Lower leg skin (tissue), 4 donors: ENCODE measurements around the gene ABR. TPM values are rescaled to one million over a fixed set of nuclear protein-coding genes. Genes with fewer than 3 reads are reported as not detected.

Experiments
- DNase-seq, 2 donors: peaks; one replicate each; pipeline ENCODE4 v3.0.0-alpha.2; 2019; ENCODE audit warnings: low spot score in 2 of 2
- H3K4me3 ChIP-seq: fragments of 200-600 bp; sonication (generic); 2 replicates; pipeline ENCODE4 v1.5.1; 2017; ENCODE audit warnings: mild to moderate bottlenecking, low read depth; ENCODE audit not compliant: poor library complexity, severe bottlenecking
- POLR2A ChIP-seq, 2 donors: fragments of 450-650 bp; IDR thresholded peaks; one replicate each; pipeline ENCODE4 v1.6.1; 2016 to 2017; ENCODE audit warnings: antibody characterized with exemption in 2 of 2, mild to moderate bottlenecking in 1 of 2, moderate library complexity in 1 of 2
- WGBS, 2 donors: methylation state at CpG; one replicate each; pipeline ENCODE4 v1.1.5; 2018; 5-methylcytosine and 5-hydroxymethylcytosine counted together
- intact Hi-C: fragments of 100-400 bp; cut with DNase I; formaldehyde crosslinking; loops from one replicate; pipeline ENCODE4 v1.15.0; 2023; ENCODE audit warnings: low total_unique reads
- total RNA-seq, 4 donors: library from RNA; depleted of rRNA; stranded (reverse); fragments of >200 nt; gene quantifications; one replicate each; pipeline ENCODE4 v1.1.0, GENCODE V29; 2016
- TF ChIP-seq, protein P1 (sequence below), 3 donors: fragments of 450-650 bp; IDR thresholded peaks; one replicate each; pipeline ENCODE4 v1.5.1; 2016; ENCODE audit warnings: antibody characterized with exemption in 3 of 3, mild to moderate bottlenecking in 3 of 3, moderate library complexity in 2 of 3

Gene ABR
- total RNA-seq, 4 donors from 2014 or later = 60.9 to 98.8 (median 88.3) TPM

GRCh38 chr17:1078831-1079561 is 100.8 kb downstream of the ABR start:
- H3K4me3 ChIP-seq = no peak overlapping the region
- TF ChIP-seq, protein P1, sequence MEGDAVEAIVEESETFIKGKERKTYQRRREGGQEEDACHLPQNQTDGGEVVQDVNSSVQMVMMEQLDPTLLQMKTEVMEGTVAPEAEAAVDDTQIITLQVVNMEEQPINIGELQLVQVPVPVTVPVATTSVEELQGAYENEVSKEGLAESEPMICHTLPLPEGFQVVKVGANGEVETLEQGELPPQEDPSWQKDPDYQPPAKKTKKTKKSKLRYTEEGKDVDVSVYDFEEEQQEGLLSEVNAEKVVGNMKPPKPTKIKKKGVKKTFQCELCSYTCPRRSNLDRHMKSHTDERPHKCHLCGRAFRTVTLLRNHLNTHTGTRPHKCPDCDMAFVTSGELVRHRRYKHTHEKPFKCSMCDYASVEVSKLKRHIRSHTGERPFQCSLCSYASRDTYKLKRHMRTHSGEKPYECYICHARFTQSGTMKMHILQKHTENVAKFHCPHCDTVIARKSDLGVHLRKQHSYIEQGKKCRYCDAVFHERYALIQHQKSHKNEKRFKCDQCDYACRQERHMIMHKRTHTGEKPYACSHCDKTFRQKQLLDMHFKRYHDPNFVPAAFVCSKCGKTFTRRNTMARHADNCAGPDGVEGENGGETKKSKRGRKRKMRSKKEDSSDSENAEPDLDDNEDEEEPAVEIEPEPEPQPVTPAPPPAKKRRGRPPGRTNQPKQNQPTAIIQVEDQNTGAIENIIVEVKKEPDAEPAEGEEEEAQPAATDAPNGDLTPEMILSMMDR (IDR thresholded peaks at IDR 0.05) = no peak
- no peak for TF ChIP-seq POLR2A (IDR thresholded peaks at IDR 0.05)
- WGBS, 2 donors = 76 to 86% methylated on average over 37 to 42 of the region's 43 CpGs
- intact Hi-C loops = no loop called here
- DNase-seq = no peak

DNA sequence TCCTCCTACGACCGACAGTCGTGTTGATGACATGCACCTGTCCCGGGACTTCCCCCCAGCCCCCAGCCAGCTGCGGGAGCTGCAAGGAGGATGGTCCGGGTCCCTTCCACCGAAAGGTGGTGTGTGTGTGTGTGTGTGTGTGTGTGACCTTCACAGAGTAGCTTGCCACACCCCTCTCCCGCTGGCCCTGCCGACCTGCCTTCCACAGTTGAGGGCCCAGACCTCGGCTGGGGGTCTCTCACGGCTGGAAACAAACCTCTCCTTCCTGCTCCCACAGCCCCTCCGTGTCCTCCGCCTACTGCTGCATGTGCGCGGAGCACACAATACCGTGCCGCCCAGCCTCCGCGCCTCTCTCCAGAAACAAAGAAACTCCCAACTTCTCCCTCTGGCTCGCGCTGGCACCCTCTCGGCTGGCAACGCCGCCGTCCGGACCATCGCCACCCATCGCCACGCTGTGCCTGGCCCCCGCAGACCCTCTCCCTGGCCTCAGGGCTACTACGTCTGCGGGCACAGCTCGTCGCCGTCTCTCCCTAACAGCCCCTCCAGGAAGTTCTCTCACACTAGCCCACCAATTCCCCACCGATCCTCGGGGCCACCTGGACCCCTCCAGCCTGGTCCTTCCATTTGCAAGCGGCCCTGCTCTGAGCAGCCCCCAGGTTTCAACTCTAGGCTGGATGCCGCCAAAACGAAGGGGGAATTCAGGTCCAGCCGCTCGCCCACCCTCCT is 101.6 kb downstream of the ABR start:
- H3K4me3 ChIP-seq = no peak overlapping the region
- TF ChIP-seq POLR2A (IDR thresholded peaks at IDR 0.05) = no peak
- TF ChIP-seq, protein P1 (IDR thresholded peaks at IDR 0.05) = no peak
- DNase-seq = no peak
- intact Hi-C loops = no loop called here
- 80 to 86% methylated on average over 40 to 42 of the region's 42 CpGs for WGBS, 2 donors

DNA sequence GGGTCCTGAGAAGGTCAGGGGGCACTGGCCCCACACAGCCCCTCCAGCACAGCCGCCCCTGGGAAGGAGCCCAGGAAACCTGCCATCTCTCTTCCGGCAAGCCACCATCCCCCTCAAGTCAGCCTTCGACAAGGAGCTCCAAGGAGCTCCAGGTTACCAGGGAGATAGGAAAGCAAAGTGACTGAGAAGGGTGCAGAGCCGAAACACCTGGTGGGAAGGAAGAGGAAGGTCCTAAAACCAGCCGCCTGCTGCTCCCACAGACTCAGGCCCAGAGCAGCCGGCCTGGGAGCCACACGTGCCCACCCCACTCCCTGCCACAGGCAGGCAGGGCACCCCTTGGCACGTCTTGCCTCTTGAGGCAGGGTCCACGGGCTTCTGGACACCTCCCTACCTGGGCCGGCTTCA is 102.2 kb downstream of the ABR start:
- no peak for DNase-seq
- no peak for TF ChIP-seq POLR2A (IDR thresholded peaks at IDR 0.05)
- TF ChIP-seq, protein P1 (IDR thresholded peaks at IDR 0.05) = no peak
- 72 to 91% methylated on average over 10 of the region's 10 CpGs for WGBS, 2 donors
- intact Hi-C loops = no loop called here
- no peak overlapping the region for H3K4me3 ChIP-seq

- WGBS, 2 donors = 84 to 87% methylated on average over 6 of the region's 6 CpGs
- no peak for DNase-seq
- intact Hi-C loops = no loop called here
- no peak for TF ChIP-seq POLR2A (IDR thresholded peaks at IDR 0.05)
- TF ChIP-seq, protein P1 (IDR thresholded peaks at IDR 0.05) = no peak
- H3K4me3 ChIP-seq = no peak overlapping the region
These were observed 102.8 kb downstream of the ABR start for GRCh38 chr17:1076982-1077302.

GRCh38 chr17:1076299-1076981 is 103.3 kb downstream of the ABR start:
- TF ChIP-seq, protein P1 (IDR thresholded peaks at IDR 0.05) = no peak
- TF ChIP-seq POLR2A (IDR thresholded peaks at IDR 0.05) = no peak
- no peak for DNase-seq
- intact Hi-C loops = no loop called here
- 82 to 91% methylated on average over 15 of the region's 15 CpGs for WGBS, 2 donors
- no peak overlapping the region for H3K4me3 ChIP-seq
